Right renal pelvis (tissue), 4 donors: ENCODE measurements around the gene EFEMP1. TPM values are rescaled to one million over a fixed set of nuclear protein-coding genes. Genes with fewer than 3 reads are reported as not detected.
"Not testable (repeated sequence)": the region's sequence is repeated elsewhere in the genome, so short reads cannot be mapped to it uniquely, and the experiment has no call there.

Source experiments
- DNase-seq, 4 donors: peaks; one replicate each; pipeline ENCODE4 v3.0.0-alpha.2; 2013; ENCODE audit warnings: low read depth in 4 of 4, low spot score in 3 of 4, missing footprints in 1 of 4
- polyA plus RNA-seq, 4 donors: library from polyadenylated mRNA; unstranded; fragments of 120-200 nt; gene quantifications; one replicate each; pipeline ENCODE4 v1.2.1, GENCODE V29; 2013; ENCODE audit not compliant: insufficient read length in 4 of 4

The EFEMP1 gene
- polyA plus RNA-seq, 4 donors = 93.9 to 109 (median 104) TPM

DNA sequence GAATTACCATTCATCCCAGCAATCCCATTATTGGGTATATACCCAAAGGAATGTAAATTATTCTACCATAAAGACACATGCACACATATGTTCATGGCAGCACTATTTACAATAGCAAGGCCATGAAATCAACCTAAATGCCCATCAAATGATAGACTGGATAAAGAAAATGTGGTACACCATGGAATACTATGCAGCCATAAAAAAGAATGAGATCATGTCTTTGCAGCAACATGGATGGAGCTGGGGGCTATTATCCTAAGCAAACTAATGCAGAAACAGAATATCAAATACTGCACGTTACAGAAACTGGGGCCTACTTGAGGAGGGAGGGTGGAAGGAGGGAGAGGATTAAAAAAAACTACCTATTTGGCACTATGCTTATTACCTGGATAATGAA lies 85.5 kb downstream of the EFEMP1 start:
- not testable (repeated sequence) for DNase-seq

DNA sequence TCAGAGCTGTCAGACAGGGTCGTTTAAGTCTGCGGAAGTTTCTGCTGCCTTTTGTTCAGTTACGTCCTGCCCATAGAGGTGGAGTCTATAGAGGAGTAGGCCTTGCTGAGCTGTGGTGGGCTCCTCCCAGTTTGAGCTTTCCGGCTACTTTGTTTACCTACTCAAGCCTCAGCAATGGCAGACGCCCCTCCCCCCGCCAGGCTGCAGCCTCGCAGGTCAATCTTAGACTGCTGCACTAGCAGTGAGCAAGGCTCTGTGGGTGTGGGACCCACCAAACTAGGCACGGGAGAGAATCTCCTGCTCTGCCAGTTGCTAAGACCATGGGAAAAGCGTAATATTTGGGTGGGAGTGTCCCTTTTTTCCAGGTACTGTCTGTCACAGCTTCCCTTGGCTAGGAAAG lies 86.5 kb downstream of the EFEMP1 start:
- no peak for DNase-seq

DNA sequence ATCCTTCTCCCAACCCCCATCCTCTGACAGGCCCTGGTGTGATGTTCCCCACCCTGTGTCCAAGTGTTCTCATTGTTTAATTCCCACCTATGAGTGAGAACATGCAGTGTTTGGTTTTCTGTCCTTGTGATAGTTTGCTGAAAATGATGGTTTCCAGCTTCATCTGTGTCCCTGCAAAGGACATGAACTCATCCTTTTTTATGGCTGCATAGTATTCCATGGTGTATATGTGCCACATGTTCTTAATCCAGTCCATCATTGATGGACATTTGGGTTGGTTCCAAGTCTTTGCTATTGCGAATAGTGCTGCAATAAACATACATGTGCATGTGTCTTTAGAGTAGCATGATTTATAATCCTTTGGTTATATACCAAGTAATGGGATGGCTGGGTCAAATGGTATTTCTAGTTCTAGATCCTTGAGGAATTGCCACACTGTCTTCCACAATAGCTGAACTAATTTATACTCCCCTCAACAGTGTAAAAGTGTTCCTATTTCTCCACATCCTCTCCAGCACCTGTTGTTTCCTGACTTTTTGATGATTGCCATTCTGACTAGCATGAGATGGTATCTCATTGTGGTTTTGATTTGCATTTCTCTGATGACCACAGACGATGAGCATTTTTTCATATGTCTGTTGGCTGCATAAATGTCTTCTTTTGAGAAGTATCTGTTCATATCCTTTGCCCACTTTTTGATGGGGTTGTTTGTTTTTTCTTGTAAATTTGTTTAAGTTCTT lies 91.7 kb downstream of the EFEMP1 start:
- not testable (repeated sequence) for DNase-seq

DNA sequence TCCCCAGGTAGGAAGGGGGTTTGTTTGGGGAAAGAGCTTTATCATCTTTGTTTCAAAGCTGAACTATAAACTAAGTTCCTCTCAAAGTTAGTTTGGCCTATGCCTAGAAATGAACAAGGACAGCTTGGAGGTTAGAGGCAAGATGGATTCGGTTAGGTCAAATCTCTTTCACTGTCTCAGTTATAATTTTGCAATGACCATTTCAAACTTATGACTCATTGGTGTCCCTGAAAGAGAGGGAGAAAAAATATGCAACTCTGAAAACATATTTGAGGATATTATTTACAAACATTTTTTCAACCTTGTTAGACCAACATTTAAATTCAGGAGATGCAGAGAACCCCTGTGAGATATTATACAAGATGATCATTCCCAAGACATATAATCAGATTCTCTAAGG lies 95.7 kb downstream of the EFEMP1 start:
- DNase-seq = no peak

DNA sequence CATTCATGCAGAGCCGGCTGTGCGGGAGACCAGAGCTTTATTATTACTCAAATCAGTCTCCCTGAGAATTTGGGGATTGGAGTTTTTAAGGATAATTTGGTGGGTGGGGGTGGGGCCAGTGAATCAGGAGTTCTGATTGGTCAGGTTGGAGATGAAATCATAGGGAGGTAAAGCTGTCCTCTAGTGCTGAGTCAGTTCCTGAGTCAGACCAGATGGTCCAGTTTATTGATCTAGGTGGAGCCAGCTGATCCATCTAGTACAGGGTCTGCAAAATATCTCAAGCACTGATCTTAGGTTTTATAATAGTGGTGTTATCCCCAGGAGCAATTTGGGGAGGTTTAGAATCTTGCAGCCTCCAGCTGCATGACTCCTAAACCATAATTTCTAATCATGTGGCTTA lies 96.2 kb downstream of the EFEMP1 start:
- DNase-seq = not testable (repeated sequence)

DNA sequence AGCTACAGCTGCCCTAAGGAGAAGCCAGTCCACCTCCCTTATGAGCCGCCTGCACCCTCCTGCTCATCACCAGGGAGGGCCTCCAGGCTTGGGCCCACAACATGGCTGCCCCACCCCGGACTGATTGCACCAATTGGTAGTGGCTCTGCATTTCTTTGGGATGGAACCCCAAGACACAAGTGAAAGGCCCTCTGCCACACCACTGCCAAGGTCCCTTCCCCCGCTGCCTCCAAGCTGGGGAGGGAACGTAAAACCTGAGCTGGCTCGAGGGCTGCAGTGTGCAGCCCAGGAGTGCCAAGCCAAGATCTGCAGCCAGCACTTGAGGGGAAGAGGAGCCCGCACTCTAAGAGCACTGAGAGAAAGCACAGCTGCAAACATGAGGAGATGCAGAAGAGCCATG lies 97.3 kb downstream of the EFEMP1 start:
- DNase-seq = no peak

DNA sequence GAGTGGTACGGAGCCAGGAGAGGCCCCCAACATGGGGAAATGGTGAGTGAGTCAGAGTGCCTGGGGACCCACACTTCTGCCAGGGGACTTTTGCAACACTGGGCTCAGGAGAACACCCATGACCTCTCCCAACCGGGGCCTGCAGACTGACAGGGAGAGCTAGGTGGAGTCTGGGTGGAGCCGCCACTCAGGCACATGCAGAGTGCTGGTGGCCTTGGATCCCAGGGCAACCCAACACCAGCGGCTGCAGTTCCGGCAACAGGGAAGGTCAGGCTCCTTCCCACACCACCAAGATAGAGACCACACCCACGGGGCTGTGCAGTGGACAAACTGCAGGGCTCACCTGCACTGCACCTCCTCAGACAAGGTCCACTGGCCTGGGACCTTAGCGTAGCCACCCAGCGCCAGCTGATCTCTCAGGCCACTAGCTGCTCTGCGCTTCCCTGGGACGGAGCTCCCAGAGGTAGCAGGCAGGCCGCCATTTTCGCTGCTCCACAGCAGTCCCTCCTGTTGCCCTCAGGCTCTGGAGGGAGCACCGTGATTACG lies 99.0 kb downstream of the EFEMP1 start:
- DNase-seq = no peak

Other genes with a start within 250 kb of the EFEMP1 start
- gene PNPT1, start 229.9 kb downstream of the EFEMP1 start, polyA plus RNA-seq = 10 to 100 TPM; 21.5 to 26.1 (median 24.7) TPM